Gastroesophageal sphincter (tissue), 4 donors: Measurements from ENCODE around the gene BANF2. TPM values are rescaled to one million over a fixed set of nuclear protein-coding genes. Genes with fewer than 3 reads are reported as not detected.

Source experiments
- ATAC-seq: fragments of 150-250 bp; one replicate; pipeline ENCODE4 v1.9.1; 2016; ENCODE audit warnings: mild to moderate bottlenecking, moderate library complexity
- H3K27ac ChIP-seq, 4 donors: fragments of 200-600 bp; sonication (generic) in 3 of 4; 1 replicate in 3 of 4; 2 replicates in 1 of 4; pipeline ENCODE4 v1.5.1; 2016 to 2019
- H3K27me3 ChIP-seq: fragments of 200-600 bp; sonication (generic); one replicate; pipeline ENCODE4 v1.5.1; 2019
- H3K36me3 ChIP-seq, 2 donors: fragments of 200-600 bp; sonication (generic); one replicate each; pipeline ENCODE4 v1.5.1; 2019; ENCODE audit warnings: control low read depth in 1 of 2
- H3K4me1 ChIP-seq, 3 donors: fragments of 200-600 bp; sonication (generic); 1 replicate in 2 of 3; 2 replicates in 1 of 3; pipeline ENCODE4 v1.5.1; 2016 to 2019; ENCODE audit warnings: control low read depth in 2 of 3
- H3K4me3 ChIP-seq, 2 donors: fragments of 200-600 bp; sonication (generic); one replicate each; pipeline ENCODE4 v1.5.1; 2019; ENCODE audit warnings: mild to moderate bottlenecking in 1 of 2, moderate library complexity in 1 of 2
- H3K9me3 ChIP-seq, 3 donors: fragments of 200-600 bp; sonication (generic); one replicate each; pipeline ENCODE4 v1.5.1; 2017 to 2019; ENCODE audit warnings: control low read depth in 2 of 3
- EP300 ChIP-seq: sonication (generic); formaldehyde crosslinking; IDR thresholded peaks from one replicate; pipeline ENCODE4 v1.6.1; 2017; ENCODE audit warnings: antibody characterized with exemption, mild to moderate bottlenecking
- POLR2A ChIP-seq, 2 donors: fragments of 450-650 bp; IDR thresholded peaks; one replicate each; pipeline ENCODE4 v1.6.1; 2017; ENCODE audit warnings: antibody characterized with exemption in 2 of 2, mild to moderate bottlenecking in 2 of 2, moderate library complexity in 1 of 2
- POLR2AphosphoS5 ChIP-seq: sonication (generic); formaldehyde crosslinking; IDR thresholded peaks from one replicate; pipeline ENCODE4 v1.6.1; 2017; ENCODE audit warnings: antibody characterized with exemption
- WGBS, 2 donors: methylation state at CpG; one replicate each; pipeline ENCODE4 v1.1.5; 2018; ENCODE audit warnings: low coverage in 1 of 2; 5-methylcytosine and 5-hydroxymethylcytosine counted together
- total RNA-seq, 4 donors: library from RNA; depleted of rRNA; stranded (reverse); fragments of >200 nt; gene quantifications; one replicate each; pipeline ENCODE4 v1.1.0, GENCODE V29; 2016
- TF ChIP-seq, protein P1 (sequence below), 4 experiments: fragments of 200-600 bp in 2 of 4; fragments of 450-650 bp in 2 of 4; sonication (generic) in 1 of 4; IDR thresholded peaks; one replicate each; pipeline ENCODE4 v1.5.1; 2017 to 2019; ENCODE audit warnings: antibody characterized with exemption in 4 of 4, mild to moderate bottlenecking in 2 of 4, moderate library complexity in 2 of 4

BANF2 gene
- total RNA-seq, 4 donors from 2014 or later, result not detected

DNA sequence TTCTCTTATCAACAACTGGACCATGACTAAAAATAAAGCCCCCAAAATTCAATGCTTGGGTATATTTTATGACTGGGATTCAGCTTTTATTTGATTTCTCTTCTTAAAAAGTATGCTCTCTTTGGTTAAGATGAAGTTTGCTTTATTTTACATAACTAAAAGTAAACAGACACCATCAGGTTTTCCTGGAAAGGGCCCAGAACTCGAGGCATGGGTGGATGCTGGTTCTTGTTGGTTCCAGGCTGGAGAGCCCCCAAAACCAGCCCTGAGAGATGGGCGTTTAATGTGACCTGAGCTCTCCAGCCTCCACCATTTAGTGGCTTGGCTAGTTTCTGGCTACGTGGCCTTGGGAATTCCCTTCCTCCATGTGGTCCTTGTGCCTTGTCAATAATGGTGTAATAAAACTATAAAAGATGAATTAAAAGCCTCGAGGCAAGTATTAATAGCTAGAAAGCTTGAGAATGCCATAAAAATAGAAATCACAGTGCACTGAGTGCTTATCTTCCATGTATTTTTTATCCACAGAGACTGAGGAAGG is 34.1 kb downstream of the BANF2 start:
- no peak overlapping the region for H3K4me3 ChIP-seq
- H3K9me3 ChIP-seq, result peaks cover 0 to 3% (median 0%) of the 10 kb centered on the region in 3 donors
- 26 to 34% methylated on average over 4 of the region's 4 CpGs for WGBS, 2 donors
- no peak for TF ChIP-seq EP300
- TF ChIP-seq POLR2AphosphoS5, result no peak
- TF ChIP-seq, protein P1, sequence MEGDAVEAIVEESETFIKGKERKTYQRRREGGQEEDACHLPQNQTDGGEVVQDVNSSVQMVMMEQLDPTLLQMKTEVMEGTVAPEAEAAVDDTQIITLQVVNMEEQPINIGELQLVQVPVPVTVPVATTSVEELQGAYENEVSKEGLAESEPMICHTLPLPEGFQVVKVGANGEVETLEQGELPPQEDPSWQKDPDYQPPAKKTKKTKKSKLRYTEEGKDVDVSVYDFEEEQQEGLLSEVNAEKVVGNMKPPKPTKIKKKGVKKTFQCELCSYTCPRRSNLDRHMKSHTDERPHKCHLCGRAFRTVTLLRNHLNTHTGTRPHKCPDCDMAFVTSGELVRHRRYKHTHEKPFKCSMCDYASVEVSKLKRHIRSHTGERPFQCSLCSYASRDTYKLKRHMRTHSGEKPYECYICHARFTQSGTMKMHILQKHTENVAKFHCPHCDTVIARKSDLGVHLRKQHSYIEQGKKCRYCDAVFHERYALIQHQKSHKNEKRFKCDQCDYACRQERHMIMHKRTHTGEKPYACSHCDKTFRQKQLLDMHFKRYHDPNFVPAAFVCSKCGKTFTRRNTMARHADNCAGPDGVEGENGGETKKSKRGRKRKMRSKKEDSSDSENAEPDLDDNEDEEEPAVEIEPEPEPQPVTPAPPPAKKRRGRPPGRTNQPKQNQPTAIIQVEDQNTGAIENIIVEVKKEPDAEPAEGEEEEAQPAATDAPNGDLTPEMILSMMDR (IDR thresholded peaks at IDR 0.05), result no peak
- no peak for TF ChIP-seq POLR2A (IDR thresholded peaks at IDR 0.05)
- no peak for ATAC-seq
- H3K4me1 ChIP-seq, result peaks cover 0 to 20% (median 0%) of the 10 kb centered on the region in 3 donors
- no peaks in the 10 kb centered on the region for H3K36me3 ChIP-seq
- no peak overlapping the region for H3K27ac ChIP-seq
- H3K27me3 ChIP-seq, result no peaks in the 10 kb centered on the region

DNA sequence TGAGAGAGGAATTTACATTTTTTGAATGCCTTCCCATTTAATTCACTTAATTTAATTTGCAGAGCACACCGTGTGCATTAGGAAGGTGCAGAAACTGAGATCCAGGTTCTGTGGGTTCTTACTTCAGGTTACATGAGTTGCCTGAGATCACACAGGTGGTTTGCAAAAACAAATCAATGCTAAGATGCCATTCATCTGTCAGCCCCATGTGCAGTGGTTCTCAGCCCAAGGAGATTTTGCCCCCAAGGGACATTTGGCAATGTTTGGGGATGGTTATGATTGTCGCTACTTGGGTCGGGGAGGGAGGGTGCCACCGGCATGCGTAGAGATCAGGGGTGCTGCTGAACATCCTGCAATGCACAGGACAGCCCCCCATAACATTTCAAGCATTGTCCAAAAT is 34.6 kb downstream of the BANF2 start:
- TF ChIP-seq EP300, result no peak
- H3K27me3 ChIP-seq, result no peaks in the 10 kb centered on the region
- peaks cover 0 to 3% (median 0%) of the 10 kb centered on the region in 3 donors for H3K9me3 ChIP-seq
- H3K27ac ChIP-seq, result no peak overlapping the region
- WGBS, 2 donors, result 71% methylated on average over 2 of the region's 5 CpGs; no CpG with 5 or more reads in 1 of the 2 donors
- H3K36me3 ChIP-seq, result no peaks in the 10 kb centered on the region
- ATAC-seq, result no peak
- peaks cover 0 to 20% (median 0%) of the 10 kb centered on the region in 3 donors for H3K4me1 ChIP-seq
- H3K4me3 ChIP-seq, result no peak overlapping the region

GRCh38 chr20:17735206-17735804 is 35.5 kb downstream of the BANF2 start:
- Histone ChIP-seq H3K36me3 (no peaks in the 10 kb centered on the region), H3K27me3 (no peaks in the 10 kb centered on the region), H3K4me1 (peaks cover 0 to 20% (median 0%) of the 10 kb centered on the region in 3 donors), H3K27ac (no peak overlapping the region), H3K4me3 (no peak overlapping the region), H3K9me3 (peaks cover 0 to 3% (median 0%) of the 10 kb centered on the region in 3 donors)
- WGBS, 2 donors, result 58 to 77% methylated on average over 5 to 6 of the region's 9 CpGs
- no peak for ATAC-seq
- TF ChIP-seq POLR2AphosphoS5 (no peak), EP300 (no peak), POLR2A (IDR thresholded peaks at IDR 0.05) (no peak)
- TF ChIP-seq, protein P1 (IDR thresholded peaks at IDR 0.05), result no peak

DNA sequence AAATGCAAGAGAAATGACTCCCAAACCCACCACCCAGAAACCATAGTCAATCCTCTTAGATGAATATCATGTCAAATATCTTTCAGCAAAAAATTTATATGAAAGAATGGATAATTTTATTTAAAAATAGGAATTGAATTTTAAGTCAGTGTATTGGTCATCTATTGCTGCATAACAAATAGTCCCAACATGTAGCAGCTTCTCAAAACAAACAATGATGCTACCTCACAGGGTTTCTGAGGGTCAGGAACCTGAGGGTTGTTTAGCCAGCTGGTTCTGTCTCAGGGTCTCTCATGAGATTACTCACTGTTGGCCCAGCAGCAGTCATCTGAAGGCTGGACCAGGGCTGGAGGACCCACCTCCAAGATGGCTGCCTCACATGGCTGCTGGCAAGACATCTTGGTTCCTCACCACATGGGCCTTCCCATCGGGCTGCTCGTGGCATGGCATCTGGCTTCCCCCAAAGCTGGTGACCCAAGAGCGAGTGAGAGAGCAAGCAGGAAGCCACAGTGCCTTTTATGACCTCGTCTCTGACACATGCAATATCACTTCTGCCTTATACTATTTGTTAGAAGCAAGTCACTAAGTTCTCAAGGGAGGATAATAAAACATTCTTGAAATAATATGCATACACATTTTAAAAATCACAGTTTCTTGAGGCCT is 36.3 kb downstream of the BANF2 start:
- H3K36me3 ChIP-seq, result no peaks in the 10 kb centered on the region
- H3K27ac ChIP-seq, result no peak overlapping the region
- 92% methylated on average over 4 of the region's 4 CpGs; no CpG with 5 or more reads in 1 of the 2 donors for WGBS, 2 donors
- TF ChIP-seq POLR2AphosphoS5 (no peak), EP300 (no peak), POLR2A (IDR thresholded peaks at IDR 0.05) (no peak)
- TF ChIP-seq, protein P1 (IDR thresholded peaks at IDR 0.05), result no peak
- no peak overlapping the region for H3K4me3 ChIP-seq
- peaks cover 0 to 3% (median 0%) of the 10 kb centered on the region in 3 donors for H3K9me3 ChIP-seq
- no peak for ATAC-seq
- H3K27me3 ChIP-seq, result no peaks in the 10 kb centered on the region
- peaks cover 0 to 20% (median 0%) of the 10 kb centered on the region in 3 donors for H3K4me1 ChIP-seq

DNA sequence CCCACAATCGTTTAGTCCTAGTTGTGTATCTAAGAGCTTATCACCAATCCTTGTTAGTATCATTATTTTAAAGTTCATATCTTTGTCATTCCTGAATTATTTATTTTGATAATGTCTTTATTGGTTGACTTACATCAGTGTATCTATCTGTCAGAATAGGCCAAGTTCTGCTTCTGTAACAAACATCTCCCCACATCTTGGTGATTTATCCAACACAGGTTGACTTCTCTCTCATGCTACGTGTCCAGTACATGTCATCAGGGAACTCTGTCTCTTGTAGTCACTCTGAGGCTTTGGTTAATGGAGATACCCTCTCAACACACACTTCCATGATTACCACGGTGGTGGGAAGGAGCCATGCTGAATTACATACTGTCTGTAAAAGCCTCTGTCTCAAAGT is 38.4 kb downstream of the BANF2 start:
- 33 to 64% methylated on average over 2 to 3 of the region's 3 CpGs for WGBS, 2 donors
- ATAC-seq, result no peak
- H3K27ac ChIP-seq, result no peak overlapping the region
- H3K9me3 ChIP-seq, result peaks cover 0 to 3% (median 0%) of the 10 kb centered on the region in 3 donors
- H3K36me3 ChIP-seq, result no peaks in the 10 kb centered on the region
- H3K4me3 ChIP-seq, result no peak overlapping the region
- TF ChIP-seq, protein P1 (IDR thresholded peaks at IDR 0.05), result no peak
- TF ChIP-seq POLR2A (IDR thresholded peaks at IDR 0.05) (no peak), POLR2AphosphoS5 (no peak), EP300 (no peak)
- H3K27me3 ChIP-seq, result no peaks in the 10 kb centered on the region
- peaks cover 0 to 17% (median 0%) of the 10 kb centered on the region in 3 donors for H3K4me1 ChIP-seq
